ENCODE measurements around the gene BBS4.
"Not testable (repeated sequence)": the region's sequence is repeated elsewhere in the genome, so short reads cannot be mapped to it uniquely, and the experiment has no call there.

The BBS4 gene

GRCh38 chr15:72706266-72706665, 20.3 kb downstream of the BBS4 start:
- DNase-seq: no peak

GRCh38 chr15:72708551-72709303, 22.7 kb downstream of the BBS4 start:
- not testable (repeated sequence) for DNase-seq

GRCh38 chr15:72722071-72722696, 36.2 kb downstream of the BBS4 start:
- peak; percentile 68 for DNase-seq

- DNase-seq: no peak
Measured at GRCh38 chr15:72724028-72724427, 38.0 kb downstream of the BBS4 start.

- no peak for DNase-seq
Measured at GRCh38 chr15:72725446-72725845, 39.4 kb downstream of the BBS4 start.

GRCh38 chr15:72725851-72726250, 39.8 kb downstream of the BBS4 start:
- DNase-seq: not testable (repeated sequence)

GRCh38 chr15:72727154-72727553, 41.1 kb downstream of the BBS4 start:
- DNase-seq: no peak

- DNase-seq: not testable (repeated sequence)
Measured at GRCh38 chr15:72728249-72728648, 42.2 kb downstream of the BBS4 start.

- no peak for DNase-seq
Measured at GRCh38 chr15:72728821-72729220, 42.8 kb downstream of the BBS4 start.

- no peak for DNase-seq
Measured at GRCh38 chr15:72732086-72732485, 46.1 kb downstream of the BBS4 start.

- no peak for DNase-seq
Measured at GRCh38 chr15:72732516-72732915, 46.5 kb downstream of the BBS4 start.

- no peak for DNase-seq
Measured at GRCh38 chr15:72733941-72734738, 48.1 kb downstream of the BBS4 start.

GRCh38 chr15:72735111-72735510, 49.1 kb downstream of the BBS4 start:
- DNase-seq: no peak

GRCh38 chr15:72737061-72737460, 51.1 kb downstream of the BBS4 start:
- no peak for DNase-seq

- DNase-seq: no peak
Measured at GRCh38 chr15:72737723-72738122, 51.7 kb downstream of the BBS4 start.

GRCh38 chr15:72740219-72740618, 54.2 kb downstream of the BBS4 start:
- DNase-seq: no peak

- DNase-seq: no peak
Measured at GRCh38 chr15:72749700-72750099, 63.7 kb downstream of the BBS4 start.

- DNase-seq: no peak
Measured at GRCh38 chr15:72751751-72752455, 65.9 kb downstream of the BBS4 start.

GRCh38 chr15:72754096-72754495, 68.1 kb downstream of the BBS4 start:
- no peak for DNase-seq

- no peak for DNase-seq
Measured at GRCh38 chr15:72758182-72758581, 72.2 kb downstream of the BBS4 start.

- no peak for DNase-seq
Measured at GRCh38 chr15:72760590-72761260, 74.7 kb downstream of the BBS4 start.

GRCh38 chr15:72764656-72765055, 78.6 kb downstream of the BBS4 start:
- DNase-seq: no peak

GRCh38 chr15:72766025-72766424, 80.0 kb downstream of the BBS4 start:
- no peak for DNase-seq
